HepG2 (cell line): ENCODE results near the gene SENP6. TPM values are rescaled to one million over a fixed set of nuclear protein-coding genes. Genes with fewer than 3 reads are reported as not detected.
A peak's percentile ranks its signal among the peaks of the same experiment; 100 is the strongest.

Experiments
- AKNA ChIP-seq: sonication (generic); formaldehyde crosslinking; IDR thresholded peaks from 2 replicates; pipeline ENCODE4 v1.4.0; 2020; ENCODE audit warnings: missing genetic modification reagents, borderline replicate concordance
- KDM3A ChIP-seq: IDR thresholded peaks from 2 replicates; pipeline ENCODE4 v1.6.1; 2018; ENCODE audit warnings: low read depth, missing compliant biosample characterization
- MLXIP ChIP-seq: sonication (generic); formaldehyde crosslinking; IDR thresholded peaks from 2 replicates; pipeline ENCODE4 v1.9.0; 2021; ENCODE audit warnings: missing genetic modification reagents, borderline replicate concordance
- MYC ChIP-seq: sonication (generic); formaldehyde crosslinking; IDR thresholded peaks from 2 replicates; pipeline ENCODE4 v1.9.0; 2021; ENCODE audit warnings: missing genetic modification reagents, borderline replicate concordance
- NFYB ChIP-seq: sonication (generic); formaldehyde crosslinking; IDR thresholded peaks from 2 replicates; pipeline ENCODE4 v1.4.0; 2020; ENCODE audit warnings: missing genetic modification reagents
- PHF21A ChIP-seq: sonication (generic); formaldehyde crosslinking; IDR thresholded peaks from 2 replicates; pipeline ENCODE4 v1.5.0; 2020; ENCODE audit warnings: mild to moderate bottlenecking, missing genetic modification reagents
- ZFP41 ChIP-seq: sonication (generic); formaldehyde crosslinking; IDR thresholded peaks from 2 replicates; pipeline ENCODE4 v1.4.0; 2020; ENCODE audit warnings: mild to moderate bottlenecking, missing genetic modification reagents, borderline replicate concordance
- ZFX ChIP-seq: sonication (generic); formaldehyde crosslinking; IDR thresholded peaks from 2 replicates; pipeline ENCODE4 v1.4.0; 2020; ENCODE audit warnings: mild to moderate bottlenecking, low read depth, missing genetic modification reagents, moderate library complexity
- ZHX2 ChIP-seq, 2 experiments: sonication (generic) in 1 of 2; formaldehyde crosslinking in 1 of 2; IDR thresholded peaks; 2 replicates each; pipeline versions ENCODE4 v1.6.1 to v1.9.0; 2014 to 2022; ENCODE audit warnings: antibody characterized with exemption in 1 of 2, borderline replicate concordance in 1 of 2, inconsistent platforms in 1 of 2, low read depth in 1 of 2, missing genetic modification reagents in 1 of 2
- ZNF75D ChIP-seq: sonication (generic); formaldehyde crosslinking; IDR thresholded peaks from 2 replicates; pipeline ENCODE4 v1.8.1; 2023; ENCODE audit warnings: missing genetic modification reagents, mild to moderate bottlenecking, borderline replicate concordance
- ZNF788 ChIP-seq: sonication (generic); formaldehyde crosslinking; IDR thresholded peaks from 2 replicates; pipeline ENCODE4 v1.5.0; 2020; ENCODE audit warnings: mild to moderate bottlenecking, missing genetic modification reagents, borderline replicate concordance
- ZNF883 ChIP-seq: sonication (generic); formaldehyde crosslinking; IDR thresholded peaks from 2 replicates; pipeline ENCODE4 v1.5.1; 2020; ENCODE audit warnings: mild to moderate bottlenecking, missing genetic modification reagents; ENCODE audit errors: not compliant biosample characterization
- polyA plus RNA-seq, 8 experiments: library from polyadenylated mRNA; depleted of rRNA in 3 of 8; stranded (reverse) in 7 of 8; unstranded in 1 of 8; fragments of >200 nt; fragmentation: Illumina TruSeq in 4 of 8; extraction: Trizol in 4 of 8; gene quantifications; 2 replicates each; pipeline versions ENCODE4 v1.2.1 to v1.2.3, GENCODE V29; 2011 to 2016; ENCODE audit warnings: low read depth in 4 of 8, missing spikeins in 1 of 8, mixed read lengths in 1 of 8; ENCODE audit not compliant: insufficient read depth in 1 of 8
- total RNA-seq, 5 experiments: library from RNA; depleted of rRNA; stranded (reverse); fragments of >200 nt; fragmentation: Illumina TruSeq; extraction: Trizol; gene quantifications; 2 replicates each; pipeline ENCODE4 v1.2.3, GENCODE V29; 2016; ENCODE audit warnings: low read depth in 1 of 5

The SENP6 gene
- total and polyA plus RNA-seq, 2 of the 13 experiments (the other 11 are each of a cell fraction or from before 2014, with no cell fraction given) = 21.9 to 50.1 TPM

DNA sequence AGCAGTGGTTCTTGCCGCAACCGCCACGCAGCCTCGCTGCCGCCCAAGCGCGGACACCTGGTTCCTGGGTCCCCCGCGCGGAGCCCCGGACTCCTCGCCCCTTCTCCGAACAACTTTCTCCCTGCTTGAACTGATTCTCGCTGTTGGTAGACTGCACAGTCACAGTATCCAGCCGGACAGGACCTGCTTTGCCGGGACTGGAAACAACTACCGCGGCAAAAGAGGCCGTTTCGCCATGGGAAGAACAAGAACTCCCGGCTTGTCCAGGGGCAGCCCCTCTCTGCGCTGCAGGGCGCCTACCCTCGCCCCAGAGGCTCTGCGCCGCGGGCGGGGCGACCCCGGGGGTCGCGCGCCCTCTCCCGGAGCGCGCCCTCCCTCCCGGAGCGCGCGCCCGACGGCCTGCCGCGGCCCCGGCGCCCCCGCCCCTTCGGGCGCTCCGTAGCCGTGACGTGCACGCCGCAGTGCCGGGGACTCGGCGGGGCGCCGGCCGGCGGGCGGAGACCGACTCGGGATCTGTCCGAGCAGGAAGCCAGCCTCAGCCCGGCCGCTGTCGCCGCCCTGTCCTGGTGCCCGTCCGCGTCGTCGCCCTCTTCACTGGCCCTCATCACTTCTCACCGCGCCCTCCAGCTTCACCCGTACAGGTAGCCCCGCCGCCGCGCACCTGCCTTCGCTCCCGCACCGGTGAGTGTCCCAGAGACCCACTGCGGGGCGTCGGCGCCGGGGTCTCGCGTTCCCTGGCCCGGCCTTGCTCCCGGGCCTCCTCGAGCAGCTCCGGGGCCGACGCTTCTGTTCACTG lies 147.3 kb downstream of the SENP6 start, which contains the start of gene MYO6 (continued):
- TF ChIP-seq ZNF788 (CRISPR knock-in tag) (peak; percentile 39; the same call in 1 of the 2 replicates), ZNF75D (no peak), PHF21A (no peak; the same call in none of the 2 replicates), ZFP41 (no peak), NFYB (CRISPR knock-in tag) (no peak), MYC (0 out of 2 replicates have a peak, but pooled peaks have one; percentile 15), MLXIP (CRISPR knock-in tag) (no peak), KDM3A (CRISPR knock-in tag) (no peak), ZHX2 (IDR thresholded peaks at IDR 0.05; ENCODE audit: low read depth) (0 out of 2 replicates have a peak, but pooled peaks have one; percentile 21), ZHX2 (CRISPR knock-in tag; IDR thresholded peaks at IDR 0.05; ENCODE audit: borderline replicate concordance) (no peak; the same call in 1 of the 2 replicates), AKNA (CRISPR knock-in tag) (no peak), ZNF883 (CRISPR knock-in tag) (peak; percentile 74), ZFX (CRISPR knock-in tag) (peak; percentile 80)
